PC-3 (cell line): ENCODE measurements around the gene TMEM170B.

Experiments
- EZH2 ChIP-seq: fragments of 300-600 bp; sonication (generic); IDR thresholded peaks from one replicate; pipeline ENCODE4 v1.6.1; 2017; ENCODE audit warnings: antibody characterized with exemption, mild to moderate bottlenecking, low read length; ENCODE audit not compliant: unreplicated experiment
- EZH2phosphoT487 ChIP-seq: fragments of 300-600 bp; sonication (generic); IDR thresholded peaks from 2 replicates; pipeline ENCODE4 v1.6.1; 2018; ENCODE audit warnings: mild to moderate bottlenecking, antibody characterized with exemption, low read length, borderline replicate concordance
- TF ChIP-seq, protein P1 (sequence below): fragments of 300-600 bp; sonication (generic); conservative IDR thresholded peaks from 2 replicates; pipeline ENCODE4 v1.5.1; 2017; ENCODE audit warnings: antibody characterized with exemption, low read depth, mild to moderate bottlenecking, low read length

DNA sequence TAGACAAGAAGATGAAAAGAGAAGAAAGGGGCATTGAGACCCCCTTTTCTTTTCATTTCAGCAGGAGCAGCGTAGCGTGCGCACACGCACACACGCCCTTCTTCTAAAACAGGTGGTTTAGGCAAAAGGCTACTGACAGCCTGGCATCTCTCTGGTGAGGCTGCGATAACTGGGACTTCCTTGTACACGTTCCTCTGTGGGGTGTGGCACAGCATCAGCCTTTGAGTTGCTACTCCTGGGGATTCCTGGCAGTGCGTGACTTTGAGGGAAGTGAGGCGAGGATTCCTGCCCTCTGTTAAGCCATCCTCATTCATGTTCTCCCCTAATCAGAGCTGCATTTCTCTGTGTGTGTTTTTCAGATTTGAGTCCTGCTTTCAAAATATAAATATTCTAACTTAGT, 94.7 kb downstream of the TMEM170B start:
- TF ChIP-seq, protein P1, sequence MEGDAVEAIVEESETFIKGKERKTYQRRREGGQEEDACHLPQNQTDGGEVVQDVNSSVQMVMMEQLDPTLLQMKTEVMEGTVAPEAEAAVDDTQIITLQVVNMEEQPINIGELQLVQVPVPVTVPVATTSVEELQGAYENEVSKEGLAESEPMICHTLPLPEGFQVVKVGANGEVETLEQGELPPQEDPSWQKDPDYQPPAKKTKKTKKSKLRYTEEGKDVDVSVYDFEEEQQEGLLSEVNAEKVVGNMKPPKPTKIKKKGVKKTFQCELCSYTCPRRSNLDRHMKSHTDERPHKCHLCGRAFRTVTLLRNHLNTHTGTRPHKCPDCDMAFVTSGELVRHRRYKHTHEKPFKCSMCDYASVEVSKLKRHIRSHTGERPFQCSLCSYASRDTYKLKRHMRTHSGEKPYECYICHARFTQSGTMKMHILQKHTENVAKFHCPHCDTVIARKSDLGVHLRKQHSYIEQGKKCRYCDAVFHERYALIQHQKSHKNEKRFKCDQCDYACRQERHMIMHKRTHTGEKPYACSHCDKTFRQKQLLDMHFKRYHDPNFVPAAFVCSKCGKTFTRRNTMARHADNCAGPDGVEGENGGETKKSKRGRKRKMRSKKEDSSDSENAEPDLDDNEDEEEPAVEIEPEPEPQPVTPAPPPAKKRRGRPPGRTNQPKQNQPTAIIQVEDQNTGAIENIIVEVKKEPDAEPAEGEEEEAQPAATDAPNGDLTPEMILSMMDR, result no peak
- TF ChIP-seq EZH2 (no peak), EZH2phosphoT487 (no peak)
